ENCODE results near the gene PPP1R3F.

The PPP1R3F gene

GRCh38 chrX:49282647-49283011 is 13.0 kb downstream of the PPP1R3F start:
- H3K27me3 ChIP-seq (ENCODE audit: low read depth, low read length): no peaks in the 10 kb centered on the region
- H2AFZ ChIP-seq (ENCODE audit: low read depth, low read length): no peak overlapping the region
- no peak for TF ChIP-seq EZH2phosphoT487 (IDR thresholded peaks at IDR 0.05; ENCODE audit: low read depth)
- no peak for TF ChIP-seq CTCF (IDR thresholded peaks at IDR 0.05; ENCODE audit: low read depth, low read length)
- H3K9ac ChIP-seq (ENCODE audit: low read length): no peak overlapping the region
- no peak overlapping the region for H3K27ac ChIP-seq (ENCODE audit: low read length)
- no peaks in the 10 kb centered on the region for H3K9me3 ChIP-seq (ENCODE audit: insufficient read depth, low read length)
- no peak overlapping the region for H3K4me2 ChIP-seq (ENCODE audit: low read length)
- H3K79me2 ChIP-seq (ENCODE audit: low read length): no peaks in the 10 kb centered on the region
- H3K36me3 ChIP-seq (replicated peaks; ENCODE audit: low read depth, low read length): no peaks in the 10 kb centered on the region
- no peaks in the 10 kb centered on the region for H3K4me1 ChIP-seq (ENCODE audit: low read length)
- H4K20me1 ChIP-seq (ENCODE audit: insufficient read depth, low read length): no peaks in the 10 kb centered on the region
- H3K4me3 ChIP-seq (ENCODE audit: low read length): no peak overlapping the region

- H3K4me3 ChIP-seq (ENCODE audit: low read length): no peak overlapping the region
- H3K27ac ChIP-seq (ENCODE audit: low read length): no peak overlapping the region
- H3K79me2 ChIP-seq (ENCODE audit: low read length): no peaks in the 10 kb centered on the region
- H3K4me1 ChIP-seq (ENCODE audit: low read length): no peaks in the 10 kb centered on the region
- no peaks in the 10 kb centered on the region for H3K36me3 ChIP-seq (replicated peaks; ENCODE audit: low read depth, low read length)
- TF ChIP-seq CTCF (IDR thresholded peaks at IDR 0.05; ENCODE audit: low read depth, low read length) (no peak), EZH2phosphoT487 (IDR thresholded peaks at IDR 0.05; ENCODE audit: low read depth) (no peak)
- no peak overlapping the region for H2AFZ ChIP-seq (ENCODE audit: low read depth, low read length)
- H3K27me3 ChIP-seq (ENCODE audit: low read depth, low read length): no peaks in the 10 kb centered on the region
- H4K20me1 ChIP-seq (ENCODE audit: insufficient read depth, low read length): no peaks in the 10 kb centered on the region
- H3K9ac ChIP-seq (ENCODE audit: low read length): no peak overlapping the region
- no peaks in the 10 kb centered on the region for H3K9me3 ChIP-seq (ENCODE audit: insufficient read depth, low read length)
- H3K4me2 ChIP-seq (ENCODE audit: low read length): no peak overlapping the region
Measured at GRCh38 chrX:49284212-49284611, 14.6 kb downstream of the PPP1R3F start.

GRCh38 chrX:49286136-49286535 is 16.5 kb downstream of the PPP1R3F start:
- H3K9ac ChIP-seq (ENCODE audit: low read length): no peak overlapping the region
- H3K36me3 ChIP-seq (replicated peaks; ENCODE audit: low read depth, low read length): no peaks in the 10 kb centered on the region
- TF ChIP-seq EZH2phosphoT487 (IDR thresholded peaks at IDR 0.05; ENCODE audit: low read depth): no peak
- no peak for TF ChIP-seq CTCF (IDR thresholded peaks at IDR 0.05; ENCODE audit: low read depth, low read length)

GRCh38 chrX:49286581-49286980 is 17.0 kb downstream of the PPP1R3F start:
- TF ChIP-seq EZH2phosphoT487 (IDR thresholded peaks at IDR 0.05; ENCODE audit: low read depth) (no peak), CTCF (IDR thresholded peaks at IDR 0.05; ENCODE audit: low read depth, low read length) (no peak)
- no peaks in the 10 kb centered on the region for H3K36me3 ChIP-seq (replicated peaks; ENCODE audit: low read depth, low read length)
- H2AFZ ChIP-seq (ENCODE audit: low read depth, low read length): no peak overlapping the region
- no peaks in the 10 kb centered on the region for H3K4me1 ChIP-seq (ENCODE audit: low read length)
- no peak overlapping the region for H3K4me3 ChIP-seq (ENCODE audit: low read length)
- no peaks in the 10 kb centered on the region for H3K9me3 ChIP-seq (ENCODE audit: insufficient read depth, low read length)
- no peak overlapping the region for H3K4me2 ChIP-seq (ENCODE audit: low read length)
- no peak overlapping the region for H3K27ac ChIP-seq (ENCODE audit: low read length)
- H3K27me3 ChIP-seq (ENCODE audit: low read depth, low read length): no peaks in the 10 kb centered on the region
- no peaks in the 10 kb centered on the region for H4K20me1 ChIP-seq (ENCODE audit: insufficient read depth, low read length)
- no peaks in the 10 kb centered on the region for H3K79me2 ChIP-seq (ENCODE audit: low read length)
- H3K9ac ChIP-seq (ENCODE audit: low read length): no peak overlapping the region

More at GRCh38 chrX:49286136-49286535, 16.5 kb downstream of the PPP1R3F start:
- Histone ChIP-seq H3K27ac (ENCODE audit: low read length) (no peak overlapping the region), H3K79me2 (ENCODE audit: low read length) (no peaks in the 10 kb centered on the region), H2AFZ (ENCODE audit: low read depth, low read length) (no peak overlapping the region), H3K4me2 (ENCODE audit: low read length) (no peak overlapping the region), H3K4me1 (ENCODE audit: low read length) (no peaks in the 10 kb centered on the region), H4K20me1 (ENCODE audit: insufficient read depth, low read length) (no peaks in the 10 kb centered on the region), H3K27me3 (ENCODE audit: low read depth, low read length) (no peaks in the 10 kb centered on the region), H3K9me3 (ENCODE audit: insufficient read depth, low read length) (no peaks in the 10 kb centered on the region), H3K4me3 (ENCODE audit: low read length) (no peak overlapping the region)
